H9 (cell line): ENCODE results near the gene IRAK1BP1. TPM values are rescaled to one million over a fixed set of nuclear protein-coding genes. Genes with fewer than 3 reads are reported as not detected.

ENCODE experiments used
- DNase-seq: peaks from one replicate; pipeline ENCODE4 v3.0.0-alpha.2; 2017
- H2AFZ ChIP-seq: one replicate; pipeline ENCODE4 v1.6.1; 2013; ENCODE audit warnings: mild to moderate bottlenecking, low read length, control low read depth, moderate library complexity
- H2AK5ac ChIP-seq: 2 replicates; pipeline ENCODE4 v1.6.1; 2013; ENCODE audit warnings: low read length, control low read depth, mixed read lengths; ENCODE audit not compliant: insufficient read length
- H2BK120ac ChIP-seq: one replicate; pipeline ENCODE4 v1.6.1; 2013; ENCODE audit warnings: low read depth, mild to moderate bottlenecking, low read length, control low read depth, inconsistent platforms; ENCODE audit not compliant: poor library complexity, severe bottlenecking
- H2BK12ac ChIP-seq: 2 replicates; pipeline ENCODE4 v1.6.1; 2013; ENCODE audit warnings: low read length, control low read depth, mixed read lengths, low read depth; ENCODE audit not compliant: insufficient read length
- H2BK15ac ChIP-seq: 2 replicates; pipeline ENCODE4 v1.6.1; 2013; ENCODE audit warnings: low read depth, low read length, control low read depth
- H2BK20ac ChIP-seq: one replicate; pipeline ENCODE4 v1.6.1; 2013; ENCODE audit warnings: low read depth, mild to moderate bottlenecking, low read length, control low read depth, inconsistent platforms; ENCODE audit not compliant: poor library complexity, severe bottlenecking
- H2BK5ac ChIP-seq: 2 replicates; pipeline ENCODE4 v1.6.1; 2013; ENCODE audit warnings: low read length, control low read depth, mixed read lengths; ENCODE audit not compliant: insufficient read length
- H3K14ac ChIP-seq: 2 replicates; pipeline ENCODE4 v1.6.1; 2013; ENCODE audit warnings: low read length, control low read depth; ENCODE audit not compliant: insufficient read depth
- H3K18ac ChIP-seq: 2 replicates; pipeline ENCODE4 v1.6.1; 2013; ENCODE audit warnings: low read depth, mild to moderate bottlenecking, mixed read lengths, low read length, control low read depth; ENCODE audit not compliant: insufficient read length
- H3K23ac ChIP-seq: 2 replicates; pipeline ENCODE4 v1.6.1; 2013; ENCODE audit warnings: low read length, control low read depth, mixed read lengths, low read depth; ENCODE audit not compliant: insufficient read length
- H3K23me2 ChIP-seq: 2 replicates; pipeline ENCODE4 v1.6.1; 2013; ENCODE audit warnings: low read depth, mild to moderate bottlenecking, mixed read lengths, low read length, control low read depth; ENCODE audit not compliant: insufficient read length, poor library complexity, severe bottlenecking
- H3K27ac ChIP-seq: 2 replicates; pipeline ENCODE4 v1.5.1; 2013; ENCODE audit warnings: low read length, control low read depth, mixed read lengths, low read depth; ENCODE audit not compliant: insufficient read length
- H3K27me3 ChIP-seq: 2 replicates; pipeline ENCODE4 v1.6.1; 2013; ENCODE audit warnings: low read length, control low read depth, inconsistent platforms; ENCODE audit not compliant: insufficient read depth
- H3K4ac ChIP-seq: 2 replicates; pipeline ENCODE4 v1.6.1; 2013; ENCODE audit warnings: low read depth, mild to moderate bottlenecking, control low read depth, inconsistent platforms, low read length, moderate library complexity
- H3K4me1 ChIP-seq: 2 replicates; pipeline ENCODE4 v1.6.1; 2013; ENCODE audit warnings: low read length, control low read depth, inconsistent platforms; ENCODE audit not compliant: insufficient read depth
- H3K4me2 ChIP-seq: 2 replicates; pipeline ENCODE4 v1.6.1; 2013; ENCODE audit warnings: low read length, control low read depth, mixed read lengths; ENCODE audit not compliant: insufficient read length, insufficient read depth
- H3K56ac ChIP-seq: 2 replicates; pipeline ENCODE4 v1.6.1; 2013; ENCODE audit warnings: low read depth, mild to moderate bottlenecking, mixed read lengths, low read length, control low read depth; ENCODE audit not compliant: insufficient read length
- H3K79me1 ChIP-seq: 2 replicates; pipeline ENCODE4 v1.6.1; 2013; ENCODE audit warnings: low read depth, mild to moderate bottlenecking, moderate library complexity, low read length, control low read depth, inconsistent platforms; ENCODE audit not compliant: insufficient read depth, poor library complexity, severe bottlenecking
- H3K79me2 ChIP-seq: 2 replicates; pipeline ENCODE4 v1.6.1; 2013; ENCODE audit warnings: low read length, control low read depth, inconsistent platforms; ENCODE audit not compliant: insufficient read depth
- H3K9ac ChIP-seq: 2 replicates; pipeline ENCODE4 v1.6.1; 2013; ENCODE audit warnings: low read length, control low read depth, mixed read lengths; ENCODE audit not compliant: insufficient read length; ENCODE audit errors: extremely low read depth
- H3K9me3 ChIP-seq: one replicate; pipeline ENCODE4 v1.6.1; 2013; ENCODE audit warnings: low read depth, low read length, inconsistent platforms; ENCODE audit not compliant: control insufficient read depth
- H3T11ph ChIP-seq: one replicate; pipeline ENCODE4 v1.6.1; 2013; ENCODE audit warnings: mild to moderate bottlenecking, low read length, control low read depth, inconsistent platforms
- H4K20me1 ChIP-seq: one replicate; pipeline ENCODE4 v1.6.1; 2013; ENCODE audit not compliant: control insufficient read depth, insufficient read length, insufficient read depth
- H4K5ac ChIP-seq: 2 replicates; pipeline ENCODE4 v1.6.1; 2013; ENCODE audit warnings: low read depth, mild to moderate bottlenecking, mixed read lengths, low read length, control low read depth; ENCODE audit not compliant: insufficient read length
- H4K8ac ChIP-seq: replicated peaks from 2 replicates; pipeline ENCODE4 v1.6.1; 2013; ENCODE audit warnings: low read length, control low read depth, mixed read lengths, low read depth; ENCODE audit not compliant: insufficient read length
- H4K91ac ChIP-seq: 2 replicates; pipeline ENCODE4 v1.6.1; 2013; ENCODE audit warnings: low read depth, mild to moderate bottlenecking, moderate library complexity, mixed read lengths, low read length, control low read depth; ENCODE audit not compliant: insufficient read length
- H3K27ac Mint-ChIP-seq, 3 experiments: 2 replicates in 2 of 3; 3 replicates in 1 of 3; pipeline ENCODE4 v1.8.0; 2020 to 2021; ENCODE audit warnings: mixed read lengths in 3 of 3, mild to moderate bottlenecking in 1 of 3, moderate library complexity in 1 of 3
- H3K27me3 Mint-ChIP-seq: 2 replicates; pipeline ENCODE4 v1.8.0; 2021; ENCODE audit warnings: low read depth, mild to moderate bottlenecking, moderate library complexity, mixed read lengths
- H3K36me3 Mint-ChIP-seq, 3 experiments: 2 replicates in 2 of 3; 3 replicates in 1 of 3; pipeline ENCODE4 v1.8.0; 2020 to 2021; ENCODE audit warnings: low read depth in 3 of 3, mixed read lengths in 3 of 3; ENCODE audit not compliant: insufficient read depth in 1 of 3
- H3K4me1 Mint-ChIP-seq, 2 experiments: 2 replicates each; pipeline ENCODE4 v1.8.0; 2020; ENCODE audit warnings: mixed read lengths in 2 of 2
- H3K4me3 Mint-ChIP-seq, 2 experiments: 2 replicates in 1 of 2; 3 replicates in 1 of 2; pipeline ENCODE4 v1.8.0; 2020 to 2021; ENCODE audit warnings: mild to moderate bottlenecking in 2 of 2, mixed read lengths in 2 of 2, moderate library complexity in 1 of 2
- H3K9me3 Mint-ChIP-seq, 2 experiments: 2 replicates in 1 of 2; 3 replicates in 1 of 2; pipeline ENCODE4 v1.8.0; 2020; ENCODE audit warnings: mild to moderate bottlenecking in 2 of 2, mixed read lengths in 2 of 2, moderate library complexity in 1 of 2
- WGBS: extraction: QIAGEN DNeasy Blood & Tissue Kit; methylation state at CpG from one replicate; pipeline ENCODE4 v1.1.7; 2013; ENCODE audit warnings: missing lambda C conversion rate, low lambda C conversion rate, mixed read lengths; ENCODE audit not compliant: insufficient read length; ENCODE audit errors: extremely low coverage; 5-methylcytosine and 5-hydroxymethylcytosine counted together
- total RNA-seq: library from RNA; stranded (reverse); gene quantifications from 2 replicates; pipeline ENCODE4 v1.2.1, GENCODE V29; 2021
- TF ChIP-seq, protein P1 (sequence below): fragments of 200-600 bp; sonication (generic); conservative IDR thresholded peaks from 3 replicates; pipeline ENCODE4 v1.8.0; 2021; ENCODE audit warnings: antibody characterized with exemption, mild to moderate bottlenecking

The IRAK1BP1 gene
- total RNA-seq, 1 experiment from 2014 or later = 3.8 TPM

DNA sequence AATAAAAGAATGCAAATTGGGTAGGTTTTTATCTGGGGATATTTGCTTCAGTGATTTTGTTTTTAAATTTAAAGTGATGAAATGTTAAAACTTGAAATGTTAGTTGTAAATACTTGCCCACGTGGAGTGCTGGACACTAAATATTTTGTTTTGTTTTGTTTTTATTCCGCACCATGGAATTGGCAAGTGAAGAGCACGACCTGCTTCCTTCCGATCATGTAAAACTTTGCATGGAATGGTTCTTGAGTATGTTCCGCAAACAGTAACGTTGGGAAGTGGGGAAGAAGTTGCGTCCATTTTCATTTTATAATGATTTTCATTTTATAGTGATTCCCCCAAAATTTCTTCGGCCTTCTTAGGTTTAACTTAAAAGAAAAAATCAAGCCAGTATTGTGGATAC lies 765 bp downstream of the IRAK1BP1 start:
- Histone ChIP-seq H3K4ac (no peak overlapping the region), H4K20me1 (no peaks in the 10 kb centered on the region), H3K18ac (no peak overlapping the region), H4K5ac (no peak overlapping the region), H3K79me2 (no peaks in the 10 kb centered on the region), H3K9me3 (no peaks in the 10 kb centered on the region), H2BK15ac (no peak overlapping the region), H3K23ac (no peak overlapping the region), H3K4me1 (no peaks in the 10 kb centered on the region; the same call in 1 of the 2 replicates), H3K14ac (peak overlapping the region; percentile 87; the same call in 1 of the 2 replicates), H2BK5ac (no peak overlapping the region), H3T11ph (no peak overlapping the region), H2AK5ac (no peak overlapping the region), H2BK20ac (no peak overlapping the region), H3K27me3 (no peaks in the 10 kb centered on the region), H3K27ac (no peak overlapping the region), H2BK120ac (no peak overlapping the region), H3K56ac (no peak overlapping the region), H3K23me2 (peaks cover 5% of the 10 kb centered on the region), H3K79me1 (no peaks in the 10 kb centered on the region), H4K8ac (no peak overlapping the region), H3K4me2 (peak overlapping the region; percentile 93), H4K91ac (no peak overlapping the region), H3K9ac (peak overlapping the region; percentile 84), H2AFZ (peak overlapping the region; percentile 94), H2BK12ac (no peak overlapping the region)
- Mint-ChIP-seq H3K27ac (peak overlapping the region; percentile 97 to 99 (median 98)), H3K36me3 (peaks cover 0 to 4% (median 4%) of the 10 kb centered on the region in 3 experiments; a peak in 4 of 7 replicates), H3K27me3 (no peaks in the 10 kb centered on the region), H3K4me3 (peak overlapping the region; percentile 88 to 94), H3K9me3 (no peaks in the 10 kb centered on the region), H3K4me1 (peaks cover 13 to 19% of the 10 kb centered on the region in 2 experiments)
- no CpG with 5 or more reads among the region's 8 CpGs for WGBS
- no peak for DNase-seq
- TF ChIP-seq, protein P1, sequence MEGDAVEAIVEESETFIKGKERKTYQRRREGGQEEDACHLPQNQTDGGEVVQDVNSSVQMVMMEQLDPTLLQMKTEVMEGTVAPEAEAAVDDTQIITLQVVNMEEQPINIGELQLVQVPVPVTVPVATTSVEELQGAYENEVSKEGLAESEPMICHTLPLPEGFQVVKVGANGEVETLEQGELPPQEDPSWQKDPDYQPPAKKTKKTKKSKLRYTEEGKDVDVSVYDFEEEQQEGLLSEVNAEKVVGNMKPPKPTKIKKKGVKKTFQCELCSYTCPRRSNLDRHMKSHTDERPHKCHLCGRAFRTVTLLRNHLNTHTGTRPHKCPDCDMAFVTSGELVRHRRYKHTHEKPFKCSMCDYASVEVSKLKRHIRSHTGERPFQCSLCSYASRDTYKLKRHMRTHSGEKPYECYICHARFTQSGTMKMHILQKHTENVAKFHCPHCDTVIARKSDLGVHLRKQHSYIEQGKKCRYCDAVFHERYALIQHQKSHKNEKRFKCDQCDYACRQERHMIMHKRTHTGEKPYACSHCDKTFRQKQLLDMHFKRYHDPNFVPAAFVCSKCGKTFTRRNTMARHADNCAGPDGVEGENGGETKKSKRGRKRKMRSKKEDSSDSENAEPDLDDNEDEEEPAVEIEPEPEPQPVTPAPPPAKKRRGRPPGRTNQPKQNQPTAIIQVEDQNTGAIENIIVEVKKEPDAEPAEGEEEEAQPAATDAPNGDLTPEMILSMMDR = 0 out of 3 replicates have a peak, but pooled peaks have one; percentile 1
